Liver (tissue), 9 donors: Measurements from ENCODE around the gene TMEM117. TPM values are rescaled to one million over a fixed set of nuclear protein-coding genes. Genes with fewer than 3 reads are reported as not detected.

Experiments used
- DNase-seq: peaks from one replicate; pipeline ENCODE4 v3.0.0-alpha.2; 2017; ENCODE audit warnings: low spot score
- H3K27ac ChIP-seq, 2 donors: one replicate each; pipeline ENCODE4 v1.7.0; 2013; ENCODE audit warnings: inconsistent platforms in 2 of 2, low read length in 2 of 2, control low read depth in 1 of 2, low read depth in 1 of 2, mild to moderate bottlenecking in 1 of 2
- H3K27me3 ChIP-seq, 4 donors: one replicate each; pipeline versions ENCODE4 v1.6.1 to v1.7.0; 2013; ENCODE audit warnings: low read length in 3 of 4, inconsistent platforms in 1 of 4, mild to moderate bottlenecking in 1 of 4, moderate library complexity in 1 of 4; ENCODE audit not compliant: control insufficient read depth in 4 of 4, insufficient read depth in 4 of 4
- H3K36me3 ChIP-seq, 4 donors: one replicate each; pipeline versions ENCODE4 v1.6.1 to v1.7.0; 2013; ENCODE audit warnings: low read length in 3 of 4, mild to moderate bottlenecking in 3 of 4, low read depth in 1 of 4, moderate library complexity in 1 of 4; ENCODE audit not compliant: control insufficient read depth in 4 of 4, insufficient read depth in 3 of 4
- H3K4me1 ChIP-seq, 4 donors: one replicate each; pipeline versions ENCODE4 v1.6.1 to v1.7.0; 2013; ENCODE audit warnings: low read length in 3 of 4, mild to moderate bottlenecking in 3 of 4, moderate library complexity in 1 of 4; ENCODE audit not compliant: control insufficient read depth in 4 of 4, insufficient read depth in 4 of 4
- H3K4me3 ChIP-seq, 3 donors: one replicate each; pipeline versions ENCODE4 v1.6.1 to v1.7.0; 2013; ENCODE audit warnings: low read length in 3 of 3, control low read depth in 1 of 3, low read depth in 1 of 3, mild to moderate bottlenecking in 1 of 3
- H3K9ac ChIP-seq, 2 donors: one replicate each; pipeline ENCODE4 v1.7.0; 2013; ENCODE audit warnings: low read length in 2 of 2, mild to moderate bottlenecking in 2 of 2, moderate library complexity in 2 of 2, control low read depth in 1 of 2, low read depth in 1 of 2
- H3K9me3 ChIP-seq, 4 donors: one replicate each; pipeline versions ENCODE4 v1.6.1 to v1.7.0; 2013; ENCODE audit warnings: low read length in 3 of 4; ENCODE audit not compliant: control insufficient read depth in 4 of 4
- ATF3 ChIP-seq: IDR thresholded peaks from 2 replicates; pipeline ENCODE4 v1.6.1; 2016; ENCODE audit warnings: antibody characterized with exemption
- EGR1 ChIP-seq, 2 donors: IDR thresholded peaks; 2 replicates each; pipeline ENCODE4 v1.6.1; 2016 to 2018; ENCODE audit warnings: antibody characterized with exemption in 2 of 2, low read depth in 2 of 2
- FOXA1 ChIP-seq: IDR thresholded peaks from 2 replicates; pipeline ENCODE4 v1.6.1; 2016; ENCODE audit warnings: antibody characterized with exemption
- GABPA ChIP-seq, 2 donors: IDR thresholded peaks in 1 of 2; conservative IDR thresholded peaks in 1 of 2; 2 replicates each; pipeline ENCODE4 v1.6.1; 2016; ENCODE audit warnings: antibody characterized with exemption in 2 of 2, mild to moderate bottlenecking in 1 of 2, moderate library complexity in 1 of 2
- HNF4A ChIP-seq, 2 donors: conservative IDR thresholded peaks; 2 replicates each; pipeline ENCODE4 v1.6.1; 2016; ENCODE audit warnings: antibody characterized with exemption in 2 of 2, mild to moderate bottlenecking in 2 of 2
- HNF4G ChIP-seq: IDR thresholded peaks from 2 replicates; pipeline ENCODE4 v1.6.1; 2016; ENCODE audit warnings: antibody characterized with exemption
- JUND ChIP-seq, 2 donors: IDR thresholded peaks; 2 replicates each; pipeline ENCODE4 v1.6.1; 2016; ENCODE audit warnings: antibody characterized with exemption in 2 of 2
- MAX ChIP-seq: IDR thresholded peaks from 2 replicates; pipeline ENCODE4 v1.6.1; 2016; ENCODE audit warnings: antibody characterized with exemption
- NR2F2 ChIP-seq: IDR thresholded peaks from 2 replicates; pipeline ENCODE4 v1.6.1; 2016; ENCODE audit warnings: antibody characterized with exemption
- RXRA ChIP-seq, 2 donors: IDR thresholded peaks; 2 replicates each; pipeline ENCODE4 v1.6.1; 2017 to 2018; ENCODE audit warnings: antibody characterized with exemption in 2 of 2, mild to moderate bottlenecking in 1 of 2
- SP1 ChIP-seq: IDR thresholded peaks from 2 replicates; pipeline ENCODE4 v1.6.1; 2018; ENCODE audit warnings: antibody characterized with exemption, mild to moderate bottlenecking
- TAF1 ChIP-seq: conservative IDR thresholded peaks from 2 replicates; pipeline ENCODE4 v1.6.1; 2016; ENCODE audit warnings: antibody characterized with exemption, mild to moderate bottlenecking
- ZBTB33 ChIP-seq: IDR thresholded peaks from 2 replicates; pipeline ENCODE4 v1.6.1; 2016; ENCODE audit warnings: antibody characterized with exemption
- WGBS: extraction: QIAGEN DNeasy Blood & Tissue Kit; methylation state at CpG from one replicate; pipeline ENCODE4 v1.1.7; 2013; 5-methylcytosine and 5-hydroxymethylcytosine counted together
- polyA plus RNA-seq, 2 donors: library from polyadenylated mRNA; stranded (reverse) in 1 of 2; unstranded in 1 of 2; fragments of 200-250 nt in 1 of 2; fragments of >200 nt in 1 of 2; fragmentation: Nextera tagmentation in 1 of 2; extraction: Ambion mirVana in 1 of 2; gene quantifications; one replicate each; pipeline versions ENCODE4 v1.2.1 to v1.2.3, GENCODE V29; 2013 to 2015
- total RNA-seq, 2 donors: library from RNA; depleted of rRNA; stranded (reverse); fragments of >200 nt; gene quantifications; one replicate each; pipeline ENCODE4 v1.2.3, GENCODE V29; 2014
- TF ChIP-seq, protein P1 (sequence below): fragments of 150-350 bp; IDR thresholded peaks from 2 replicates; pipeline ENCODE4 v1.5.1; 2017; ENCODE audit warnings: improper control_type of control experiment, low read depth, low read length; ENCODE audit not compliant: missing input control
- donor health status: healthy.
- donor health status: healthy.
- donor health status: healthy.
- donor health status: healthy.
- donor health status: healthy.

Gene TMEM117
- total and polyA plus RNA-seq, 4 donors, result 2.0 to 5.9 (median 3.9) TPM

- 84% methylated on average over 1 of the region's 1 CpG for WGBS
- DNase-seq, result no peak
- H3K9ac ChIP-seq, result no peak overlapping the region
Observed at GRCh38 chr12:43945983-43946382, 110.1 kb downstream of the TMEM117 start.

DNA sequence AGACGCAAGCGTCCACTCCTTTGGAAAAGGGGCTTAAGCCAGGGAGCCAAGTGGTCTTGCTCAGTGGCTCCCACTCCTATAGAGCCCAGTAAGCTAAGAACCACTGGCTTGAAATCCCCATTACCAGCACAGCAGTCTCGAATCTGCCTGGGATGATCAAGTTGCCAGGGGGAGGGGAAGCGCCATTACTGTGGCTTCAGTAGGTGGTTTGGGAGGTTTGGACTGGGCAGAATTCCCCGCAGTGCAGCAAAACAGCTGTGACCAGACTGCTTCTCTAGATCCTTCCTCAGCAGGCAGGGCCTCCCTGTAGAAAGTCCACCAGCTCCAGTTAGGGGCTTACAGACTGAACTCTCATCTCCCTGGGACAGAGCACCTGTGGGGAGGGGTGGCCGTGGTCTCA, 115.4 kb downstream of the TMEM117 start:
- 95% methylated on average over 6 of the region's 6 CpGs for WGBS

More at GRCh38 chr12:43945983-43946382, 110.1 kb downstream of the TMEM117 start:
- H3K4me3 ChIP-seq, result no peak overlapping the region
- H3K27ac ChIP-seq, result no peak overlapping the region
- no peak for TF ChIP-seq FOXA1
- no peak for TF ChIP-seq ATF3
- TF ChIP-seq EGR1 (IDR thresholded peaks at IDR 0.05; ENCODE audit: low read depth in 2 of 2), result no peak
- no peak for TF ChIP-seq HNF4A (conservative IDR thresholded peaks at IDR 0.05)
- no peaks in the 10 kb centered on the region for H3K9me3 ChIP-seq
- no peaks in the 10 kb centered on the region for H3K4me1 ChIP-seq
- no peaks in the 10 kb centered on the region for H3K36me3 ChIP-seq
- H3K27me3 ChIP-seq, result no peaks in the 10 kb centered on the region

More for the DNA sequence above, 115.4 kb downstream of the TMEM117 start:
- Histone ChIP-seq H3K27me3 (no peaks in the 10 kb centered on the region), H3K36me3 (no peaks in the 10 kb centered on the region), H3K9me3 (no peaks in the 10 kb centered on the region), H3K27ac (no peak overlapping the region), H3K9ac (no peak overlapping the region), H3K4me3 (no peak overlapping the region), H3K4me1 (no peaks in the 10 kb centered on the region)
- no peak for DNase-seq
- no peak for TF ChIP-seq GABPA (IDR thresholded peaks at IDR 0.05 in 1 of 2, conservative IDR thresholded peaks at IDR 0.05 in 1 of 2)
- TF ChIP-seq FOXA1, result no peak
- TF ChIP-seq TAF1, result no peak
- TF ChIP-seq HNF4G, result no peak
- TF ChIP-seq NR2F2, result no peak
- no peak for TF ChIP-seq RXRA (IDR thresholded peaks at IDR 0.05)
- no peak for TF ChIP-seq ZBTB33
- TF ChIP-seq SP1, result no peak
- TF ChIP-seq, protein P1, sequence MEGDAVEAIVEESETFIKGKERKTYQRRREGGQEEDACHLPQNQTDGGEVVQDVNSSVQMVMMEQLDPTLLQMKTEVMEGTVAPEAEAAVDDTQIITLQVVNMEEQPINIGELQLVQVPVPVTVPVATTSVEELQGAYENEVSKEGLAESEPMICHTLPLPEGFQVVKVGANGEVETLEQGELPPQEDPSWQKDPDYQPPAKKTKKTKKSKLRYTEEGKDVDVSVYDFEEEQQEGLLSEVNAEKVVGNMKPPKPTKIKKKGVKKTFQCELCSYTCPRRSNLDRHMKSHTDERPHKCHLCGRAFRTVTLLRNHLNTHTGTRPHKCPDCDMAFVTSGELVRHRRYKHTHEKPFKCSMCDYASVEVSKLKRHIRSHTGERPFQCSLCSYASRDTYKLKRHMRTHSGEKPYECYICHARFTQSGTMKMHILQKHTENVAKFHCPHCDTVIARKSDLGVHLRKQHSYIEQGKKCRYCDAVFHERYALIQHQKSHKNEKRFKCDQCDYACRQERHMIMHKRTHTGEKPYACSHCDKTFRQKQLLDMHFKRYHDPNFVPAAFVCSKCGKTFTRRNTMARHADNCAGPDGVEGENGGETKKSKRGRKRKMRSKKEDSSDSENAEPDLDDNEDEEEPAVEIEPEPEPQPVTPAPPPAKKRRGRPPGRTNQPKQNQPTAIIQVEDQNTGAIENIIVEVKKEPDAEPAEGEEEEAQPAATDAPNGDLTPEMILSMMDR, result no peak
- no peak for TF ChIP-seq EGR1 (IDR thresholded peaks at IDR 0.05; ENCODE audit: low read depth in 2 of 2)
- no peak for TF ChIP-seq JUND (IDR thresholded peaks at IDR 0.05)
- TF ChIP-seq MAX, result no peak
